GM23338 (cell line): ENCODE data around the gene FBXO34. TPM values are rescaled to one million over a fixed set of nuclear protein-coding genes. Genes with fewer than 3 reads are reported as not detected.

Experiments
- ATAC-seq: fragments of 200-7000 bp; cut with Tn5 transposase; 3 replicates; pipeline ENCODE4 v1.9.1; 2020
- DNase-seq: peaks from one replicate; pipeline ENCODE4 v3.0.0-alpha.2; 2015; ENCODE audit warnings: low spot score
- H2AFZ ChIP-seq: fragments of 200-600 bp; sonication (generic); 2 replicates; pipeline ENCODE4 v1.8.0; 2016; ENCODE audit warnings: antibody characterized with exemption, mild to moderate bottlenecking, moderate library complexity
- H3F3A ChIP-seq: fragments of 200-600 bp; sonication (generic); replicated peaks from 2 replicates; pipeline ENCODE4 v1.8.0; 2017; ENCODE audit warnings: antibody characterized with exemption, mixed run types, low read depth
- H3K27ac ChIP-seq: fragments of 200-600 bp; sonication (generic); 2 replicates; pipeline ENCODE4 v1.6.1; 2016; ENCODE audit warnings: low read depth
- H3K27me3 ChIP-seq: fragments of 200-600 bp; sonication (generic); 2 replicates; pipeline ENCODE4 v1.8.0; 2016; ENCODE audit warnings: mild to moderate bottlenecking, mixed run types, moderate library complexity; ENCODE audit not compliant: insufficient read depth
- H3K36me3 ChIP-seq: fragments of 200-600 bp; sonication (generic); 2 replicates; pipeline ENCODE4 v1.8.0; 2016; ENCODE audit warnings: mild to moderate bottlenecking; ENCODE audit not compliant: insufficient read depth
- H3K4me1 ChIP-seq: fragments of 200-600 bp; sonication (generic); 2 replicates; pipeline ENCODE4 v1.8.0; 2016; ENCODE audit warnings: mild to moderate bottlenecking, moderate library complexity; ENCODE audit not compliant: insufficient read depth
- H3K4me2 ChIP-seq: fragments of 200-600 bp; sonication (generic); 2 replicates; pipeline ENCODE4 v1.7.1; 2017; ENCODE audit warnings: mixed run types
- H3K4me3 ChIP-seq: fragments of 200-600 bp; sonication (generic); 2 replicates; pipeline ENCODE4 v1.6.1; 2016; ENCODE audit warnings: mixed run types
- H3K79me2 ChIP-seq: fragments of 200-600 bp; sonication (generic); replicated peaks from 2 replicates; pipeline ENCODE4 v1.8.0; 2017; ENCODE audit warnings: mild to moderate bottlenecking; ENCODE audit not compliant: insufficient read depth
- H3K9me2 ChIP-seq: fragments of 200-600 bp; sonication (generic); 2 replicates; pipeline ENCODE4 v1.8.0; 2017; ENCODE audit not compliant: insufficient read depth
- H4K20me1 ChIP-seq: fragments of 200-600 bp; sonication (generic); replicated peaks from 2 replicates; pipeline ENCODE4 v1.8.0; 2017; ENCODE audit warnings: mild to moderate bottlenecking; ENCODE audit not compliant: insufficient read depth
- H3K27ac Mint-ChIP-seq: 2 replicates; pipeline ENCODE4 v1.8.0; 2020; ENCODE audit warnings: inconsistent platforms, mild to moderate bottlenecking, moderate library complexity, mixed read lengths
- H3K27me3 Mint-ChIP-seq: 3 replicates; pipeline ENCODE4 v1.8.0; 2022; ENCODE audit warnings: low read depth, mild to moderate bottlenecking, moderate library complexity, mixed read lengths, inconsistent platforms; ENCODE audit not compliant: insufficient read depth, poor library complexity
- H3K36me3 Mint-ChIP-seq: 3 replicates; pipeline ENCODE4 v1.8.0; 2021; ENCODE audit warnings: low read depth, mild to moderate bottlenecking, inconsistent platforms, moderate library complexity, mixed read lengths
- H3K4me1 Mint-ChIP-seq: 3 replicates; pipeline ENCODE4 v1.8.0; 2020; ENCODE audit warnings: mild to moderate bottlenecking, inconsistent platforms, mixed read lengths
- H3K4me3 Mint-ChIP-seq: 3 replicates; pipeline ENCODE4 v1.8.0; 2021; ENCODE audit warnings: moderate library complexity, mild to moderate bottlenecking, inconsistent platforms, mixed read lengths
- H3K9me3 Mint-ChIP-seq: 3 replicates; pipeline ENCODE4 v1.8.0; 2020; ENCODE audit warnings: moderate library complexity, mild to moderate bottlenecking, inconsistent platforms, mixed read lengths
- EZH2 ChIP-seq: fragments of 200-600 bp; sonication (generic); IDR thresholded peaks from one replicate; pipeline ENCODE4 v1.8.0; 2017; ENCODE audit warnings: antibody characterized with exemption, mild to moderate bottlenecking, low read depth; ENCODE audit not compliant: unreplicated experiment
- EZH2phosphoT487 ChIP-seq: fragments of 200-600 bp; sonication (generic); IDR thresholded peaks from one replicate; pipeline ENCODE4 v1.8.1; 2018; ENCODE audit warnings: antibody characterized with exemption; ENCODE audit not compliant: unreplicated experiment
- JUNB ChIP-seq: IDR thresholded peaks from one replicate; pipeline ENCODE4 v1.6.1; 2016; ENCODE audit warnings: antibody characterized with exemption; ENCODE audit not compliant: unreplicated experiment
- POLR2AphosphoS5 ChIP-seq: IDR thresholded peaks from 2 replicates; pipeline ENCODE4 v1.6.1; 2016; ENCODE audit warnings: antibody characterized with exemption, low read depth
- STAT1 ChIP-seq: IDR thresholded peaks from one replicate; pipeline ENCODE4 v1.6.1; 2016; ENCODE audit warnings: antibody characterized with exemption; ENCODE audit not compliant: unreplicated experiment
- ZNF114 ChIP-seq: fragments of 250-450 bp; sonication (Bioruptor Pico); IDR thresholded peaks from 2 replicates; pipeline ENCODE4 v1.5.0; 2020; ENCODE audit warnings: mild to moderate bottlenecking, moderate library complexity
- ZNF331 ChIP-seq: fragments of 250-450 bp; sonication (Bioruptor Pico); IDR thresholded peaks from 2 replicates; pipeline ENCODE4 v1.5.0; 2020; ENCODE audit warnings: low read depth, mild to moderate bottlenecking, moderate library complexity
- polyA plus RNA-seq: library from polyadenylated mRNA; unstranded; fragments of >200 nt; fragmentation: Nextera tagmentation; extraction: Ambion mirVana; gene quantifications from 2 replicates; pipeline ENCODE4 v1.2.1, GENCODE V29; 2016
- total RNA-seq: library from RNA; depleted of rRNA; stranded (reverse); fragments of >200 nt; shearing (Covaris generic); gene quantifications from 2 replicates; pipeline ENCODE4 v1.2.3, GENCODE V29; 2014
- TF ChIP-seq, protein P1 (sequence below): IDR thresholded peaks from one replicate; pipeline ENCODE4 v1.6.1; 2018; ENCODE audit warnings: antibody characterized with exemption; ENCODE audit not compliant: unreplicated experiment
- TF ChIP-seq, protein P2 (sequence below): IDR thresholded peaks from 2 replicates; pipeline ENCODE4 v1.6.1; 2016; ENCODE audit warnings: antibody characterized with exemption

FBXO34 gene
- total and polyA plus RNA-seq, 2 experiments from 2014 or later = 9.4 to 13.4 TPM

GRCh38 chr14:55298500-55298822 lies 27.2 kb downstream of the FBXO34 start (continued):
- TF ChIP-seq, protein P1, sequence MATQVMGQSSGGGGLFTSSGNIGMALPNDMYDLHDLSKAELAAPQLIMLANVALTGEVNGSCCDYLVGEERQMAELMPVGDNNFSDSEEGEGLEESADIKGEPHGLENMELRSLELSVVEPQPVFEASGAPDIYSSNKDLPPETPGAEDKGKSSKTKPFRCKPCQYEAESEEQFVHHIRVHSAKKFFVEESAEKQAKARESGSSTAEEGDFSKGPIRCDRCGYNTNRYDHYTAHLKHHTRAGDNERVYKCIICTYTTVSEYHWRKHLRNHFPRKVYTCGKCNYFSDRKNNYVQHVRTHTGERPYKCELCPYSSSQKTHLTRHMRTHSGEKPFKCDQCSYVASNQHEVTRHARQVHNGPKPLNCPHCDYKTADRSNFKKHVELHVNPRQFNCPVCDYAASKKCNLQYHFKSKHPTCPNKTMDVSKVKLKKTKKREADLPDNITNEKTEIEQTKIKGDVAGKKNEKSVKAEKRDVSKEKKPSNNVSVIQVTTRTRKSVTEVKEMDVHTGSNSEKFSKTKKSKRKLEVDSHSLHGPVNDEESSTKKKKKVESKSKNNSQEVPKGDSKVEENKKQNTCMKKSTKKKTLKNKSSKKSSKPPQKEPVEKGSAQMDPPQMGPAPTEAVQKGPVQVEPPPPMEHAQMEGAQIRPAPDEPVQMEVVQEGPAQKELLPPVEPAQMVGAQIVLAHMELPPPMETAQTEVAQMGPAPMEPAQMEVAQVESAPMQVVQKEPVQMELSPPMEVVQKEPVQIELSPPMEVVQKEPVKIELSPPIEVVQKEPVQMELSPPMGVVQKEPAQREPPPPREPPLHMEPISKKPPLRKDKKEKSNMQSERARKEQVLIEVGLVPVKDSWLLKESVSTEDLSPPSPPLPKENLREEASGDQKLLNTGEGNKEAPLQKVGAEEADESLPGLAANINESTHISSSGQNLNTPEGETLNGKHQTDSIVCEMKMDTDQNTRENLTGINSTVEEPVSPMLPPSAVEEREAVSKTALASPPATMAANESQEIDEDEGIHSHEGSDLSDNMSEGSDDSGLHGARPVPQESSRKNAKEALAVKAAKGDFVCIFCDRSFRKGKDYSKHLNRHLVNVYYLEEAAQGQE = no peak
- TF ChIP-seq EZH2phosphoT487 (no peak), POLR2AphosphoS5 (no peak), EZH2 (no peak), ZNF331 (CRISPR knock-in tag) (no peak), ZNF114 (CRISPR knock-in tag) (no peak), JUNB (no peak)

GRCh38 chr14:55301437-55302121 lies 30.4 kb downstream of the FBXO34 start:
- Histone ChIP-seq H3K4me1 (peaks cover 17% of the 10 kb centered on the region), H2AFZ (no peak overlapping the region), H3K36me3 (no peaks in the 10 kb centered on the region), H3F3A (no peaks in the 10 kb centered on the region), H3K79me2 (peaks cover 57% of the 10 kb centered on the region), H3K27me3 (no peaks in the 10 kb centered on the region), H3K4me2 (no peak overlapping the region), H3K4me3 (no peak overlapping the region), H3K9me2 (no peaks in the 10 kb centered on the region), H3K27ac (no peak overlapping the region), H4K20me1 (no peaks in the 10 kb centered on the region; the same call in none of the 2 replicates)
- DNase-seq (no peak), ATAC-seq (peak; percentile 23)
- TF ChIP-seq EZH2 (no peak), ZNF114 (CRISPR knock-in tag) (no peak), POLR2AphosphoS5 (no peak), STAT1 (no peak), EZH2phosphoT487 (no peak)
- TF ChIP-seq, protein P2, sequence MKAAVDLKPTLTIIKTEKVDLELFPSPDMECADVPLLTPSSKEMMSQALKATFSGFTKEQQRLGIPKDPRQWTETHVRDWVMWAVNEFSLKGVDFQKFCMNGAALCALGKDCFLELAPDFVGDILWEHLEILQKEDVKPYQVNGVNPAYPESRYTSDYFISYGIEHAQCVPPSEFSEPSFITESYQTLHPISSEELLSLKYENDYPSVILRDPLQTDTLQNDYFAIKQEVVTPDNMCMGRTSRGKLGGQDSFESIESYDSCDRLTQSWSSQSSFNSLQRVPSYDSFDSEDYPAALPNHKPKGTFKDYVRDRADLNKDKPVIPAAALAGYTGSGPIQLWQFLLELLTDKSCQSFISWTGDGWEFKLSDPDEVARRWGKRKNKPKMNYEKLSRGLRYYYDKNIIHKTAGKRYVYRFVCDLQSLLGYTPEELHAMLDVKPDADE = no peak
- Mint-ChIP-seq H3K36me3 (peaks cover 4% of the 10 kb centered on the region; the same call in 1 of the 3 replicates), H3K4me1 (peaks cover 29% of the 10 kb centered on the region; the same call in 2 of the 3 replicates), H3K4me3 (no peak overlapping the region), H3K27me3 (no peaks in the 10 kb centered on the region), H3K27ac (peak overlapping the region; percentile 69), H3K9me3 (no peaks in the 10 kb centered on the region)
